PC-9 (cell line): ENCODE results near the gene TRIM9.

Experiments used
- EZH2 ChIP-seq: fragments of 200-600 bp; sonication (generic); IDR thresholded peaks from 2 replicates; pipeline ENCODE4 v1.8.0; 2017; ENCODE audit warnings: antibody characterized with exemption, low read depth
- TF ChIP-seq, protein P1 (sequence below): fragments of 200-600 bp; sonication (generic); conservative IDR thresholded peaks from 2 replicates; pipeline ENCODE4 v1.6.1; 2017; ENCODE audit warnings: mixed run types, antibody characterized with exemption, mild to moderate bottlenecking, moderate library complexity

DNA sequence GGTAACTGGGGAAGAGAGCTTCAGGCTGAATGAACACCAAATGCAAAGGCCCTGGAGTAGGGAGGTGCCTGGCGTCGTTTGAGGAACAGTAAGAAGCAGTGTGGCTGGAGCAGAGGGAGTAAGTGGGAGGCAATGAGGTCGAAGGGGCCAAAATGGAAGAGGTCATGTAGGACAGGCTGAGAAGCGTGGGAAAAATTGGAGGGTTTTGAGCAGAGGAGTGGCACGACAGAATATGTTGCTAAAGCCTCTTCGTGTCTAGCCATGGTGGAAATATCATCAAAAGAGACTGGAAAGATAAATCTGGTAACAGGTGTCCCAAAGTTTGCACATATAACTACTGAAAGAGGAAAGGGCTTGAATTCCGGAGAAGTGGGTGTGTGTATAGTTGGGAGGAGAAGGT lies 1.9 kb downstream of the TRIM9 start:
- TF ChIP-seq, protein P1, sequence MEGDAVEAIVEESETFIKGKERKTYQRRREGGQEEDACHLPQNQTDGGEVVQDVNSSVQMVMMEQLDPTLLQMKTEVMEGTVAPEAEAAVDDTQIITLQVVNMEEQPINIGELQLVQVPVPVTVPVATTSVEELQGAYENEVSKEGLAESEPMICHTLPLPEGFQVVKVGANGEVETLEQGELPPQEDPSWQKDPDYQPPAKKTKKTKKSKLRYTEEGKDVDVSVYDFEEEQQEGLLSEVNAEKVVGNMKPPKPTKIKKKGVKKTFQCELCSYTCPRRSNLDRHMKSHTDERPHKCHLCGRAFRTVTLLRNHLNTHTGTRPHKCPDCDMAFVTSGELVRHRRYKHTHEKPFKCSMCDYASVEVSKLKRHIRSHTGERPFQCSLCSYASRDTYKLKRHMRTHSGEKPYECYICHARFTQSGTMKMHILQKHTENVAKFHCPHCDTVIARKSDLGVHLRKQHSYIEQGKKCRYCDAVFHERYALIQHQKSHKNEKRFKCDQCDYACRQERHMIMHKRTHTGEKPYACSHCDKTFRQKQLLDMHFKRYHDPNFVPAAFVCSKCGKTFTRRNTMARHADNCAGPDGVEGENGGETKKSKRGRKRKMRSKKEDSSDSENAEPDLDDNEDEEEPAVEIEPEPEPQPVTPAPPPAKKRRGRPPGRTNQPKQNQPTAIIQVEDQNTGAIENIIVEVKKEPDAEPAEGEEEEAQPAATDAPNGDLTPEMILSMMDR: no peak
- TF ChIP-seq EZH2: no peak
